Peyer's patch (tissue), 4 donors: Measurements from ENCODE around the gene OPCML. TPM values are rescaled to one million over a fixed set of nuclear protein-coding genes. Genes with fewer than 3 reads are reported as not detected.

Experiments
- DNase-seq, 3 donors: peaks; one replicate each; pipeline ENCODE4 v3.0.0-alpha.2; 2017 to 2019
- H3K27ac ChIP-seq, 4 donors: fragments of 200-600 bp; sonication (generic); one replicate each; pipeline ENCODE4 v1.5.1; 2016 to 2019
- H3K27me3 ChIP-seq, 2 donors: fragments of 200-600 bp; sonication (generic); one replicate each; pipeline ENCODE4 v1.5.1; 2019
- H3K36me3 ChIP-seq, 3 donors: fragments of 200-600 bp; sonication (generic); one replicate each; pipeline ENCODE4 v1.5.1; 2016 to 2019
- H3K4me1 ChIP-seq, 4 donors: fragments of 200-600 bp; sonication (generic); one replicate each; pipeline ENCODE4 v1.5.1; 2016 to 2019
- H3K4me3 ChIP-seq, 4 donors: fragments of 200-600 bp; sonication (generic); 1 replicate in 3 of 4; 2 replicates in 1 of 4; pipeline ENCODE4 v1.5.1; 2016 to 2019; ENCODE audit warnings: mild to moderate bottlenecking in 1 of 4
- H3K9me3 ChIP-seq, 4 donors: fragments of 200-600 bp; sonication (generic); one replicate each; pipeline ENCODE4 v1.5.1; 2016 to 2019; ENCODE audit warnings: mild to moderate bottlenecking in 1 of 4
- CTCF ChIP-seq, 6 experiments: fragments of 450-650 bp in 4 of 6; fragments of 200-600 bp in 2 of 6; sonication (generic) in 1 of 6; IDR thresholded peaks; one replicate each; pipeline ENCODE4 v1.5.1; 2017 to 2019; ENCODE audit warnings: antibody characterized with exemption in 6 of 6, mild to moderate bottlenecking in 3 of 6, moderate library complexity in 1 of 6
- POLR2A ChIP-seq, 2 donors: fragments of 450-650 bp; IDR thresholded peaks; one replicate each; pipeline ENCODE4 v1.5.1; 2017; ENCODE audit warnings: antibody characterized with exemption in 2 of 2, mild to moderate bottlenecking in 2 of 2, moderate library complexity in 2 of 2
- total RNA-seq, 4 donors: library from RNA; depleted of rRNA; stranded (reverse); fragments of >200 nt; gene quantifications; one replicate each; pipeline ENCODE4 v1.1.0, GENCODE V29; 2016

Gene OPCML
- total RNA-seq, 4 donors from 2014 or later = not detected

GRCh38 chr11:132844956-132845696 is 687.2 kb downstream of the OPCML start:
- Histone ChIP-seq H3K27me3 (no peaks in the 10 kb centered on the region), H3K36me3 (no peaks in the 10 kb centered on the region), H3K9me3 (no peaks in the 10 kb centered on the region), H3K27ac (no peak overlapping the region), H3K4me1 (no peaks in the 10 kb centered on the region), H3K4me3 (no peak overlapping the region)
- TF ChIP-seq CTCF (IDR thresholded peaks at IDR 0.05) = no peak
- TF ChIP-seq POLR2A (IDR thresholded peaks at IDR 0.05) = no peak
- DNase-seq = no peak

- no peaks in the 10 kb centered on the region for H3K27me3 ChIP-seq
- H3K4me1 ChIP-seq = no peaks in the 10 kb centered on the region
- no peaks in the 10 kb centered on the region for H3K9me3 ChIP-seq
- TF ChIP-seq POLR2A (IDR thresholded peaks at IDR 0.05) (no peak), CTCF (IDR thresholded peaks at IDR 0.05) (no peak)
- DNase-seq = no peak
- H3K36me3 ChIP-seq = no peaks in the 10 kb centered on the region
- H3K4me3 ChIP-seq = no peak overlapping the region
- H3K27ac ChIP-seq = no peak overlapping the region
Observed at GRCh38 chr11:132840660-132841059, 691.6 kb downstream of the OPCML start.

- Histone ChIP-seq H3K4me3 (no peak overlapping the region), H3K9me3 (no peaks in the 10 kb centered on the region), H3K27me3 (no peaks in the 10 kb centered on the region), H3K4me1 (no peaks in the 10 kb centered on the region), H3K36me3 (no peaks in the 10 kb centered on the region), H3K27ac (no peak overlapping the region)
- no peak for DNase-seq
- TF ChIP-seq CTCF (IDR thresholded peaks at IDR 0.05) (no peak), POLR2A (IDR thresholded peaks at IDR 0.05) (no peak)
Observed at GRCh38 chr11:132840191-132840590, 692.1 kb downstream of the OPCML start.

- Histone ChIP-seq H3K9me3 (no peaks in the 10 kb centered on the region), H3K4me1 (no peaks in the 10 kb centered on the region), H3K27me3 (no peaks in the 10 kb centered on the region), H3K27ac (no peak overlapping the region), H3K36me3 (no peaks in the 10 kb centered on the region), H3K4me3 (no peak overlapping the region)
- no peak for TF ChIP-seq CTCF (IDR thresholded peaks at IDR 0.05)
- no peak for TF ChIP-seq POLR2A (IDR thresholded peaks at IDR 0.05)
- DNase-seq = no peak
Observed at GRCh38 chr11:132839236-132839945, 692.9 kb downstream of the OPCML start.

GRCh38 chr11:132838627-132839026 is 693.7 kb downstream of the OPCML start:
- no peak overlapping the region for H3K4me3 ChIP-seq
- H3K9me3 ChIP-seq = no peaks in the 10 kb centered on the region
- H3K4me1 ChIP-seq = no peaks in the 10 kb centered on the region
- no peaks in the 10 kb centered on the region for H3K36me3 ChIP-seq
- H3K27ac ChIP-seq = no peak overlapping the region
- DNase-seq = no peak
- H3K27me3 ChIP-seq = no peaks in the 10 kb centered on the region
- TF ChIP-seq POLR2A (IDR thresholded peaks at IDR 0.05) (no peak), CTCF (IDR thresholded peaks at IDR 0.05) (no peak)
